SK-N-SH (cell line): Measurements from ENCODE around the gene SASH1. TPM values are rescaled to one million over a fixed set of nuclear protein-coding genes. Genes with fewer than 3 reads are reported as not detected.

Source experiments
- CTCF ChIA-PET: fragments of 300-600, 350-600 bp; formaldehyde crosslinking; extraction: SDS; loops from one replicate; lab custom pipeline; 2021; lab: Yijun Ruan, JAX
- POLR2A ChIA-PET: fragments of 350-600 bp; sonication (Branson Sonifier 250); formaldehyde crosslinking; extraction: SDS; loops from one replicate; lab custom pipeline; 2020; ENCODE audit warnings: antibody characterized with exemption, inconsistent platforms; lab: Yijun Ruan, JAX
- DNase-seq: peaks from one replicate; pipeline ENCODE4 v3.0.0; 2012
- H2AFZ ChIP-seq: fragments of 200-600 bp; sonication (generic); 2 replicates; pipeline ENCODE4 v1.8.1; 2016; ENCODE audit warnings: antibody characterized with exemption, mild to moderate bottlenecking, low read depth
- H3F3A ChIP-seq: fragments of 200-600 bp; sonication (generic); replicated peaks from 2 replicates; pipeline ENCODE3; 2016; ENCODE audit warnings: antibody characterized with exemption, mild to moderate bottlenecking; ENCODE audit not compliant: insufficient read depth
- H3K27ac ChIP-seq, 2 experiments: fragments of 200-500 bp in 1 of 2; fragments of 200-600 bp in 1 of 2; sonication (Bioruptor generic) in 1 of 2; sonication (generic), shearing (Covaris generic) in 1 of 2; 2 replicates each; pipeline versions ENCODE4 v1.5.1 to v1.6.1; 2014 to 2016; ENCODE audit warnings: low read depth in 2 of 2, inconsistent platforms in 1 of 2, low read length in 1 of 2, mild to moderate bottlenecking in 1 of 2, mixed read lengths in 1 of 2
- H3K27me3 ChIP-seq: fragments of 200-600 bp; sonication (generic), shearing (Covaris generic); 2 replicates; pipeline ENCODE4 v1.6.1; 2016; ENCODE audit warnings: mixed run types; ENCODE audit not compliant: insufficient read depth
- H3K36me3 ChIP-seq, 2 experiments: fragments of 200-500 bp in 1 of 2; fragments of 200-600 bp in 1 of 2; sonication (Bioruptor generic) in 1 of 2; sonication (generic) in 1 of 2; replicated peaks in 1 of 2; 2 replicates each; pipeline versions ENCODE3 to v1.5.1; 2014 to 2016; ENCODE audit warnings: low read length in 1 of 2, mild to moderate bottlenecking in 1 of 2; ENCODE audit not compliant: insufficient read depth in 2 of 2, control insufficient read depth in 1 of 2
- H3K4me1 ChIP-seq, 2 experiments: fragments of 200-500 bp in 1 of 2; fragments of 200-600 bp in 1 of 2; sonication (Bioruptor generic) in 1 of 2; sonication (generic), shearing (Covaris generic) in 1 of 2; 2 replicates each; pipeline versions ENCODE4 v1.5.1 to v1.6.1; 2014 to 2016; ENCODE audit warnings: low read depth in 1 of 2, low read length in 1 of 2, mixed run types in 1 of 2; ENCODE audit not compliant: insufficient read depth in 2 of 2, control insufficient read depth in 1 of 2
- H3K4me2 ChIP-seq: fragments of 200-600 bp; sonication (generic), shearing (Covaris generic); 2 replicates; pipeline ENCODE4 v1.6.1; 2017; ENCODE audit warnings: mixed run types
- H3K4me3 ChIP-seq, 2 experiments: fragments of 200-500 bp in 1 of 2; fragments of 200-600 bp in 1 of 2; sonication (Bioruptor generic) in 1 of 2; sonication (generic), shearing (Covaris generic) in 1 of 2; 2 replicates each; pipeline versions ENCODE4 v1.5.1 to v1.8.1; 2014 to 2016; ENCODE audit warnings: low read depth in 2 of 2, inconsistent platforms in 1 of 2, low read length in 1 of 2, mild to moderate bottlenecking in 1 of 2, mixed read lengths in 1 of 2, moderate library complexity in 1 of 2
- H3K79me2 ChIP-seq: fragments of 200-600 bp; sonication (generic); 2 replicates; pipeline ENCODE4 v1.8.1; 2017; ENCODE audit warnings: mild to moderate bottlenecking; ENCODE audit not compliant: insufficient read depth
- H3K9ac ChIP-seq: fragments of 200-600 bp; sonication (generic); 2 replicates; pipeline ENCODE4 v1.6.1; 2017; ENCODE audit warnings: mixed run types
- H3K9me2 ChIP-seq: fragments of 200-600 bp; sonication (generic); 2 replicates; pipeline ENCODE4 v1.6.1; 2017; ENCODE audit warnings: mixed run types
- H3K9me3 ChIP-seq: fragments of 200-600 bp; sonication (generic); 2 replicates; pipeline ENCODE4 v1.6.1; 2017; ENCODE audit warnings: mixed run types, mild to moderate bottlenecking, moderate library complexity
- H4K20me1 ChIP-seq: fragments of 200-600 bp; sonication (generic); 2 replicates; pipeline ENCODE4 v1.6.1; 2017; ENCODE audit warnings: mild to moderate bottlenecking, mixed run types; ENCODE audit not compliant: insufficient read depth
- CHD2 ChIP-seq: fragments of 150-350 bp; IDR thresholded peaks from 2 replicates; pipeline ENCODE4 v1.6.1; 2018; ENCODE audit warnings: low read length; ENCODE audit not compliant: partially characterized antibody
- ELF1 ChIP-seq: IDR thresholded peaks from 2 replicates; pipeline ENCODE4 v1.4.0; 2012
- FOXJ3 ChIP-seq: sonication (generic); formaldehyde crosslinking; IDR thresholded peaks from 2 replicates; pipeline ENCODE4 v1.5.1; 2020; ENCODE audit warnings: mild to moderate bottlenecking, missing genetic modification reagents
- FOXM1 ChIP-seq: IDR thresholded peaks from 2 replicates; pipeline ENCODE4 v1.4.0; 2012; ENCODE audit warnings: low read depth, mild to moderate bottlenecking
- GABPA ChIP-seq: IDR thresholded peaks from 2 replicates; pipeline ENCODE4 v1.4.0; 2012; ENCODE audit warnings: low read depth, mild to moderate bottlenecking
- JUND ChIP-seq: IDR thresholded peaks from 2 replicates; pipeline ENCODE4 v1.4.0; 2012
- MEF2A ChIP-seq: IDR thresholded peaks from 2 replicates; pipeline ENCODE4 v1.4.0; 2012; ENCODE audit warnings: low read depth, borderline replicate concordance
- NRF1 ChIP-seq: IDR thresholded peaks from 2 replicates; pipeline ENCODE4 v1.6.1; 2012; ENCODE audit warnings: low read depth, mild to moderate bottlenecking, low read length
- POLR2AphosphoS5 ChIP-seq: IDR thresholded peaks from 2 replicates; pipeline ENCODE4 v1.6.1; 2012; ENCODE audit warnings: low read depth, low read length
- SMC3 ChIP-seq: IDR thresholded peaks from 2 replicates; pipeline ENCODE4 v1.6.1; 2012; ENCODE audit warnings: low read depth, low read length, improper control_type of control experiment
- TEAD4 ChIP-seq: IDR thresholded peaks from 2 replicates; pipeline ENCODE4 v1.4.0; 2012; ENCODE audit warnings: mild to moderate bottlenecking, borderline replicate concordance; ENCODE audit not compliant: insufficient read depth
- USF1 ChIP-seq: IDR thresholded peaks from 2 replicates; pipeline ENCODE4 v1.4.0; 2012; ENCODE audit warnings: low read depth, borderline replicate concordance
- whole genome bisulfite sequencing: methylation state at CpG from one replicate; pipeline ENCODE4 v1.1.6; 2017; ENCODE audit warnings: low lambda C conversion rate; 5-methylcytosine and 5-hydroxymethylcytosine counted together
- polyA plus RNA-seq, 3 experiments: library from polyadenylated mRNA; depleted of rRNA; stranded (reverse); fragments of >200 nt; gene quantifications; 2 replicates each; pipeline ENCODE4 v1.2.3, GENCODE V29; 2012
- TF ChIP-seq, protein P1 (sequence below): IDR thresholded peaks from 2 replicates; pipeline ENCODE4 v1.6.1; 2012; ENCODE audit warnings: mild to moderate bottlenecking, low read depth, low read length, moderate library complexity
- TF ChIP-seq, protein P2 (sequence below): fragments of 150-350 bp; IDR thresholded peaks from 2 replicates; pipeline ENCODE4 v1.6.1; 2017; ENCODE audit warnings: antibody characterized with exemption, low read length, low read depth, borderline replicate concordance
- TF ChIP-seq, protein P3 (sequence below): IDR thresholded peaks from 2 replicates; pipeline ENCODE4 v1.4.0; 2012; ENCODE audit warnings: low read depth, borderline replicate concordance

Gene SASH1
- polyA plus RNA-seq, 1 of the 3 experiments (the other 2 are of a cell fraction): 19.8 TPM

- POLR2A ChIA-PET: no interaction called here
- Histone ChIP-seq H3K4me3 (no peak overlapping the region), H3K4me1 (peaks cover 0 to 16% of the 10 kb centered on the region in 2 experiments; a peak in 3 of 4 replicates), H3K36me3 (peaks cover 0 to 7% of the 10 kb centered on the region in 2 experiments), H3K9ac (no peak overlapping the region), H3K9me3 (no peaks in the 10 kb centered on the region), H2AFZ (no peak overlapping the region), H3K9me2 (no peaks in the 10 kb centered on the region), H4K20me1 (no peaks in the 10 kb centered on the region), H3K4me2 (no peak overlapping the region), H3K27ac (no peak overlapping the region), H3K27me3 (no peaks in the 10 kb centered on the region), H3K79me2 (peaks cover 21% of the 10 kb centered on the region; the same call in 1 of the 2 replicates), H3F3A (peaks cover 44% of the 10 kb centered on the region)
- TF ChIP-seq TEAD4: no peak
- TF ChIP-seq, protein P1, sequence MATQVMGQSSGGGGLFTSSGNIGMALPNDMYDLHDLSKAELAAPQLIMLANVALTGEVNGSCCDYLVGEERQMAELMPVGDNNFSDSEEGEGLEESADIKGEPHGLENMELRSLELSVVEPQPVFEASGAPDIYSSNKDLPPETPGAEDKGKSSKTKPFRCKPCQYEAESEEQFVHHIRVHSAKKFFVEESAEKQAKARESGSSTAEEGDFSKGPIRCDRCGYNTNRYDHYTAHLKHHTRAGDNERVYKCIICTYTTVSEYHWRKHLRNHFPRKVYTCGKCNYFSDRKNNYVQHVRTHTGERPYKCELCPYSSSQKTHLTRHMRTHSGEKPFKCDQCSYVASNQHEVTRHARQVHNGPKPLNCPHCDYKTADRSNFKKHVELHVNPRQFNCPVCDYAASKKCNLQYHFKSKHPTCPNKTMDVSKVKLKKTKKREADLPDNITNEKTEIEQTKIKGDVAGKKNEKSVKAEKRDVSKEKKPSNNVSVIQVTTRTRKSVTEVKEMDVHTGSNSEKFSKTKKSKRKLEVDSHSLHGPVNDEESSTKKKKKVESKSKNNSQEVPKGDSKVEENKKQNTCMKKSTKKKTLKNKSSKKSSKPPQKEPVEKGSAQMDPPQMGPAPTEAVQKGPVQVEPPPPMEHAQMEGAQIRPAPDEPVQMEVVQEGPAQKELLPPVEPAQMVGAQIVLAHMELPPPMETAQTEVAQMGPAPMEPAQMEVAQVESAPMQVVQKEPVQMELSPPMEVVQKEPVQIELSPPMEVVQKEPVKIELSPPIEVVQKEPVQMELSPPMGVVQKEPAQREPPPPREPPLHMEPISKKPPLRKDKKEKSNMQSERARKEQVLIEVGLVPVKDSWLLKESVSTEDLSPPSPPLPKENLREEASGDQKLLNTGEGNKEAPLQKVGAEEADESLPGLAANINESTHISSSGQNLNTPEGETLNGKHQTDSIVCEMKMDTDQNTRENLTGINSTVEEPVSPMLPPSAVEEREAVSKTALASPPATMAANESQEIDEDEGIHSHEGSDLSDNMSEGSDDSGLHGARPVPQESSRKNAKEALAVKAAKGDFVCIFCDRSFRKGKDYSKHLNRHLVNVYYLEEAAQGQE: no peak
- no peak for TF ChIP-seq FOXJ3 (CRISPR knock-in tag)
- no peak for TF ChIP-seq MEF2A
- no peak for TF ChIP-seq JUND
- TF ChIP-seq, protein P2, sequence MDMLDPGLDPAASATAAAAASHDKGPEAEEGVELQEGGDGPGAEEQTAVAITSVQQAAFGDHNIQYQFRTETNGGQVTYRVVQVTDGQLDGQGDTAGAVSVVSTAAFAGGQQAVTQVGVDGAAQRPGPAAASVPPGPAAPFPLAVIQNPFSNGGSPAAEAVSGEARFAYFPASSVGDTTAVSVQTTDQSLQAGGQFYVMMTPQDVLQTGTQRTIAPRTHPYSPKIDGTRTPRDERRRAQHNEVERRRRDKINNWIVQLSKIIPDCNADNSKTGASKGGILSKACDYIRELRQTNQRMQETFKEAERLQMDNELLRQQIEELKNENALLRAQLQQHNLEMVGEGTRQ: no peak
- TF ChIP-seq POLR2AphosphoS5: no peak
- TF ChIP-seq, protein P3, sequence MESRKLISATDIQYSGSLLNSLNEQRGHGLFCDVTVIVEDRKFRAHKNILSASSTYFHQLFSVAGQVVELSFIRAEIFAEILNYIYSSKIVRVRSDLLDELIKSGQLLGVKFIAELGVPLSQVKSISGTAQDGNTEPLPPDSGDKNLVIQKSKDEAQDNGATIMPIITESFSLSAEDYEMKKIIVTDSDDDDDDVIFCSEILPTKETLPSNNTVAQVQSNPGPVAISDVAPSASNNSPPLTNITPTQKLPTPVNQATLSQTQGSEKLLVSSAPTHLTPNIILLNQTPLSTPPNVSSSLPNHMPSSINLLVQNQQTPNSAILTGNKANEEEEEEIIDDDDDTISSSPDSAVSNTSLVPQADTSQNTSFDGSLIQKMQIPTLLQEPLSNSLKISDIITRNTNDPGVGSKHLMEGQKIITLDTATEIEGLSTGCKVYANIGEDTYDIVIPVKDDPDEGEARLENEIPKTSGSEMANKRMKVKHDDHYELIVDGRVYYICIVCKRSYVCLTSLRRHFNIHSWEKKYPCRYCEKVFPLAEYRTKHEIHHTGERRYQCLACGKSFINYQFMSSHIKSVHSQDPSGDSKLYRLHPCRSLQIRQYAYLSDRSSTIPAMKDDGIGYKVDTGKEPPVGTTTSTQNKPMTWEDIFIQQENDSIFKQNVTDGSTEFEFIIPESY: no peak
- TF ChIP-seq NRF1: no peak
- TF ChIP-seq ELF1: no peak
- no peak for TF ChIP-seq SMC3
- no peak for TF ChIP-seq USF1
- no peak for TF ChIP-seq FOXM1
- TF ChIP-seq GABPA: no peak
- no peak for TF ChIP-seq CHD2
- 76% methylated on average over 7 of the region's 7 CpGs for WGBS
- no peak for DNase-seq
- CTCF ChIA-PET: no interaction called here
Measured at GRCh38 chr6:148438632-148439031, 96.0 kb downstream of the SASH1 start.
